Measurements from ENCODE around the gene KHDC3L.

KHDC3L gene

DNA sequence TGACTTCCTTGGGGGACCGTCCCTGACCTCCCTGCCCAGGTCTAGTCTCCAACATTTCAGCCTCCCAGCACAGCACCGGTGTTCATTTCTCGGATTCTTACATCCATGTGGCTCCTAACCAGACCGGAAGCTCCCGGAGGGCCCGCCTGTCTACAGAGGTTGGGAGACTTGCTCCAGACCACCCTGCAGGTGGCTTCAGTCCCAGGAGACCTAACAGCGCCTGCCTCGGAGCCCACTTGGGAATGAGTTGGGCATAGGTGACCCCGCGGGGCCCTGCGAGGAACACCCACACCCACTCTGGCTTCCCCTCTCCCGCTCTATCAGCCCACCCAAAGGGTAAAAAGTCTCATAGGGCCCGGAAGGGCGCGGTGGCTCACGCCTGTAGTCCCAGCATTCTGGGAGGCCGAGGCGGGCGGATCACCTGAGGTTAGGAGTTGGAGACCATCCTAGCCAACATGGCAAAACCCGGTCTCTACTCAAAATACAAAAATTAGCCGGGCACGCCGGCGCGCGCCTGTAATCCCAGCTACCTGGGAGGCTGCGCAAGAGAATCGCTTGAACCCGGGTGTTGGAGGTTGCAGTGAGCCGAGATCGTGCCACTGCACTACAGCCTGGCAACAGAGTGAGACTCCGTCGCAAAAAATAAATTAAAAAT is 13.8 kb upstream of the KHDC3L start:
- H3K27ac ChIP-seq (ENCODE audit: low read depth, low read length), result peak overlapping the region; percentile 94; the same call in 1 of the 2 replicates
- H3K9me3 ChIP-seq (ENCODE audit: insufficient read depth, low read depth, low read length), result no peaks in the 10 kb centered on the region
- no peaks in the 10 kb centered on the region for H3K36me3 ChIP-seq (ENCODE audit: insufficient read depth, low read length)
- no peak overlapping the region for H3K4me3 ChIP-seq (ENCODE audit: low read length)
- H3K4me1 ChIP-seq (ENCODE audit: insufficient read depth, low read length), result peaks cover 26% of the 10 kb centered on the region
- H3K27me3 ChIP-seq (ENCODE audit: insufficient read depth, low read length), result no peaks in the 10 kb centered on the region
- H3K9ac ChIP-seq (ENCODE audit: low read depth, low read length), result peak overlapping the region; percentile 4; the same call in 1 of the 2 replicates
- WGBS, result 95% methylated on average over 33 of the region's 33 CpGs

DNA sequence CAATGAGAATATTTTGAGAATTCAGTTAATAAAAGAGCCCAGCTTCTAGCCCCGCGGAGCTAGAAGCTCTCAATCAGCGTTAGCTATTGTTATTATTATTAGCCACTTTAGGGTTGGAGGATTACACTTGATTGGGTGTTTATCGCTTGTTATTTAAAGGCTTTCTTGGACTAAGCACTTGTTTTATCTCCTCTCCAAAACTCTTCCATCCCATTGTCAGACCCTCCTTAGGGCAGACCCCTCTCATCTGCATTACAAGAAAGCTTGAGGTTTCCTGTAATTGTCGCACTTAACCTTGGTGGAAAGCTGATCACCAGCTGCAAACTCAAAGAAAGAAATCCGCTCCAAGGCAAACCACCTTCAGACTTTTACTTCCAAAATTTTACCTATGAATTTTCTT is 13.1 kb upstream of the KHDC3L start:
- Histone ChIP-seq H3K9ac (ENCODE audit: low read depth, low read length) (peak overlapping the region; percentile 76), H3K9me3 (ENCODE audit: insufficient read depth, low read depth, low read length) (no peaks in the 10 kb centered on the region), H3K4me3 (ENCODE audit: low read length) (peak overlapping the region; percentile 37), H3K4me1 (ENCODE audit: insufficient read depth, low read length) (peaks cover 26% of the 10 kb centered on the region), H3K36me3 (ENCODE audit: insufficient read depth, low read length) (no peaks in the 10 kb centered on the region), H3K27ac (ENCODE audit: low read depth, low read length) (peak overlapping the region; percentile 98), H3K27me3 (ENCODE audit: insufficient read depth, low read length) (no peaks in the 10 kb centered on the region)
- WGBS, result 23% methylated on average over 5 of the region's 6 CpGs

- H3K4me3 ChIP-seq (ENCODE audit: low read length), result no peak within 1 kb of the TSS
- no peak within 1 kb of the TSS for H3K9ac ChIP-seq (ENCODE audit: low read depth, low read length)
Observed at GRCh38 chr6:73353636-73354593, 8.5 kb upstream of the KHDC3L start, which contains the start of gene DPPA5. DPPA5 (minus strand) TSS chr6:73354276; CDS start chr6:73354225, 51 bp downstream.

DNA sequence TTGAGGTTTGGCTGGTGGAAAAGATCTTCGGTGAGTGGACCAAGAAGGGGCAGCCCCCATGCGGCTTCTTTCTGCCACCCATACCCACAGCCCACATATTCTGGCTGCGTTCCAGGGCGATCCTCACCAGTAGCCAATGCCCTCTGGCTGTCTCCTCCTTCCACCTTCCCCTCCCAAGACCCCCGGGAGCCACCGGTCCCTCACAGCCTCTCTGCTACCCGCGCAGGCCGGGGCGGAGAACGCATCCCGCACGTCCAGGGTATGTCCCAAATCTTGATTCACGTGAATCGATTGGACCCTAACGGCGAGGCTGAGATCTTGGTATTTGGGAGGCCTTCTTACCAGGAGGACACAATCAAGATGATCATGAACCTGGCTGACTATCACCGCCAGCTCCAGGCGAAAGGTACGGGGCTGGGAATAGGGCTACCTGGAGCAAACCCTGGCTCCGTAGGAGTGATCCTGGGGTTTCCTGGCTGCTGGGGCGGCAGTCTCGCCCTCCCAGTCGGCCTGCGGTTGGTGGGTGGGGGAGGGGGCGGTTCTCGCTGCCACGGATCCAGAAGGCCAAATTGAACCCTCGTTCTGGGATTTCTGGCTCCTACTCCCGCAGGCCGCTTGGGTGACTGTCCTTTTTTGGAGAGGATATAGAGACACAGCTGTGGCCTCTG is 545 bp downstream of the KHDC3L start:
- Histone ChIP-seq H3K9me3 (ENCODE audit: insufficient read depth, low read depth, low read length) (0 out of 2 replicates have a peak, but pooled peaks cover 4% of the 10 kb centered on the region), H3K36me3 (ENCODE audit: insufficient read depth, low read length) (no peaks in the 10 kb centered on the region), H3K27ac (ENCODE audit: low read depth, low read length) (no peak overlapping the region), H3K4me3 (ENCODE audit: low read length) (no peak overlapping the region), H3K4me1 (ENCODE audit: insufficient read depth, low read length) (peaks cover 2% of the 10 kb centered on the region), H3K9ac (ENCODE audit: low read depth, low read length) (no peak overlapping the region), H3K27me3 (ENCODE audit: insufficient read depth, low read length) (no peaks in the 10 kb centered on the region)
- WGBS, result 97% methylated on average over 31 of the region's 31 CpGs

More at GRCh38 chr6:73353636-73354593, 8.5 kb upstream of the KHDC3L start, which contains the start of gene DPPA5:
- no peak within 1 kb of the TSS for H3K27ac ChIP-seq (ENCODE audit: low read depth, low read length)
- H3K36me3 ChIP-seq (ENCODE audit: insufficient read depth, low read length), result no peaks in the 10 kb centered on the region
- no peaks in the 10 kb centered on the region for H3K27me3 ChIP-seq (ENCODE audit: insufficient read depth, low read length)
- H3K4me1 ChIP-seq (ENCODE audit: insufficient read depth, low read length), result peaks cover 22% of the 10 kb centered on the region; the same call in 1 of the 2 replicates
- no peaks in the 10 kb centered on the region for H3K9me3 ChIP-seq (ENCODE audit: insufficient read depth, low read depth, low read length)
- WGBS, result 96% methylated on average over 59 of the region's 59 CpGs

DNA sequence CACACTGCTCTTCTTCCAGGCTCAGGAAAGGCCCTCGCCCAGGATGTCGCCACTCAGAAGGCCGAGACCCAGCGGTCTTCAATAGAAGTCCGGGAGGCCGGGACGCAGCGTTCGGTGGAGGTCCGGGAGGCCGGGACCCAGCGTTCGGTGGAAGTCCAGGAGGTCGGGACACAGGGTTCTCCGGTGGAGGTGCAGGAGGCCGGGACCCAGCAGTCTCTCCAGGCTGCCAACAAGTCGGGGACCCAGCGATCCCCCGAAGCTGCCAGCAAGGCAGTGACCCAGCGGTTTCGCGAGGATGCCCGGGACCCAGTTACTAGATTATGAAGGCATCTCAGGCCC is 1.0 kb downstream of the KHDC3L start:
- H3K27ac ChIP-seq (ENCODE audit: low read depth, low read length), result no peak overlapping the region
- peaks cover 6% of the 10 kb centered on the region for H3K4me1 ChIP-seq (ENCODE audit: insufficient read depth, low read length)
- no peaks in the 10 kb centered on the region for H3K27me3 ChIP-seq (ENCODE audit: insufficient read depth, low read length)
- 0 out of 2 replicates have a peak, but pooled peaks cover 4% of the 10 kb centered on the region for H3K9me3 ChIP-seq (ENCODE audit: insufficient read depth, low read depth, low read length)
- 95% methylated on average over 23 of the region's 23 CpGs for WGBS
- H3K9ac ChIP-seq (ENCODE audit: low read depth, low read length), result no peak overlapping the region
- no peaks in the 10 kb centered on the region for H3K36me3 ChIP-seq (ENCODE audit: insufficient read depth, low read length)
- H3K4me3 ChIP-seq (ENCODE audit: low read length), result no peak overlapping the region

DNA sequence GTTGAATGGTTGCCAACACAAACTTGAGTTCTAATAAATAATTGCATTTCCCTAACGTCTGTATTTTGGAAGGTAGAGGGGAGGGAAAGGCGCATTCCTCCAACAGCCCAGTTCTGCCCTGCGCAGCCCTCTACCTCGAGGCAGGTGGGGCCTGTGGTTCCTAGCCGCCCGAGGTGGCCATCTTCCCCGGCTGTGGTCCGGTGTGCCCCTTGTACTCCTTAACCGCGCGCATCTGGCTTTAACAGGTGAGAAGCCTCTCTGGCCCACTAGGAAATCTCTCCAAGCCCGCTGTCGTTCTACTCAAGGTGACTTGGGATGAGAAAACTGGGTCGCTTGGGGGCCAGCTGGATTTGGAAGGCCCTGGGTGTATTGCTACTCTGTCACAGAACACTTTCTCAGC is 1.7 kb downstream of the KHDC3L start:
- H3K36me3 ChIP-seq (ENCODE audit: insufficient read depth, low read length), result no peaks in the 10 kb centered on the region
- no peaks in the 10 kb centered on the region for H3K27me3 ChIP-seq (ENCODE audit: insufficient read depth, low read length)
- no peak overlapping the region for H3K27ac ChIP-seq (ENCODE audit: low read depth, low read length)
- 0 out of 2 replicates have a peak, but pooled peaks cover 4% of the 10 kb centered on the region for H3K9me3 ChIP-seq (ENCODE audit: insufficient read depth, low read depth, low read length)
- no peak overlapping the region for H3K9ac ChIP-seq (ENCODE audit: low read depth, low read length)
- H3K4me1 ChIP-seq (ENCODE audit: insufficient read depth, low read length), result peaks cover 8% of the 10 kb centered on the region
- 95% methylated on average over 14 of the region's 14 CpGs for WGBS
- no peak overlapping the region for H3K4me3 ChIP-seq (ENCODE audit: low read length)

GRCh38 chr6:73364549-73364948 is 2.1 kb downstream of the KHDC3L start:
- H3K9ac ChIP-seq (ENCODE audit: low read depth, low read length), result no peak overlapping the region
- peaks cover 8% of the 10 kb centered on the region for H3K4me1 ChIP-seq (ENCODE audit: insufficient read depth, low read length)
- H3K9me3 ChIP-seq (ENCODE audit: insufficient read depth, low read depth, low read length), result 0 out of 2 replicates have a peak, but pooled peaks cover 4% of the 10 kb centered on the region
- 95% methylated on average over 8 of the region's 9 CpGs for WGBS
- no peaks in the 10 kb centered on the region for H3K27me3 ChIP-seq (ENCODE audit: insufficient read depth, low read length)
- H3K27ac ChIP-seq (ENCODE audit: low read depth, low read length), result no peak overlapping the region
- H3K4me3 ChIP-seq (ENCODE audit: low read length), result no peak overlapping the region
- no peaks in the 10 kb centered on the region for H3K36me3 ChIP-seq (ENCODE audit: insufficient read depth, low read length)

- 87% methylated on average over 16 of the region's 16 CpGs for WGBS
Observed at GRCh38 chr6:73367761-73368355, 5.4 kb downstream of the KHDC3L start.

DNA sequence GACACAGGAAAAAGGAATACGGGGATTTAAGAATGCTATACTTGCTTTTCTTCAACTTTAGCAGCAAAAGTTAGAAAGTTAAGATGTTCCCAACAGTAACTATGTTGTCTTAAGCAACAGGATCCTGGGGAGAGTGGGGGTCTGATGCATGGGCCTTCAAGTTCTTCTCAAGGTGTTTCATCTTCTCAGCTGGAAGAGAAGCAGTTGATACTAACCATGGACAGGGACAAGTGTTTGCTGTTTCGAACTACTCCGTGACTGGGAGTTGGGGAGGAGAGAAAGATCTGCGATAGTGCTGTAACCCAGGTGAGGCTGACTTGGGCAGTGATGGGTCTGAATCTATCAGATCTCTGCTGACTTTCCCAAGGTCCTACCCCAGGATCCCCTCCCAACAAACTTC is 6.2 kb downstream of the KHDC3L start:
- Histone ChIP-seq H3K9me3 (ENCODE audit: insufficient read depth, low read depth, low read length) (no peaks in the 10 kb centered on the region; the same call in 1 of the 2 replicates), H3K27me3 (ENCODE audit: insufficient read depth, low read length) (no peaks in the 10 kb centered on the region), H3K4me1 (ENCODE audit: insufficient read depth, low read length) (peaks cover 8% of the 10 kb centered on the region), H3K4me3 (ENCODE audit: low read length) (no peak overlapping the region), H3K9ac (ENCODE audit: low read depth, low read length) (no peak overlapping the region), H3K27ac (ENCODE audit: low read depth, low read length) (no peak overlapping the region), H3K36me3 (ENCODE audit: insufficient read depth, low read length) (no peaks in the 10 kb centered on the region)
- WGBS, result 92% methylated on average over 4 of the region's 4 CpGs

More at GRCh38 chr6:73367761-73368355, 5.4 kb downstream of the KHDC3L start:
- Histone ChIP-seq H3K9me3 (ENCODE audit: insufficient read depth, low read depth, low read length) (peaks cover 4% of the 10 kb centered on the region; the same call in 1 of the 2 replicates), H3K36me3 (ENCODE audit: insufficient read depth, low read length) (no peaks in the 10 kb centered on the region), H3K27ac (ENCODE audit: low read depth, low read length) (no peak overlapping the region), H3K4me3 (ENCODE audit: low read length) (no peak overlapping the region), H3K4me1 (ENCODE audit: insufficient read depth, low read length) (peaks cover 8% of the 10 kb centered on the region), H3K27me3 (ENCODE audit: insufficient read depth, low read length) (no peaks in the 10 kb centered on the region), H3K9ac (ENCODE audit: low read depth, low read length) (no peak overlapping the region)

DNA sequence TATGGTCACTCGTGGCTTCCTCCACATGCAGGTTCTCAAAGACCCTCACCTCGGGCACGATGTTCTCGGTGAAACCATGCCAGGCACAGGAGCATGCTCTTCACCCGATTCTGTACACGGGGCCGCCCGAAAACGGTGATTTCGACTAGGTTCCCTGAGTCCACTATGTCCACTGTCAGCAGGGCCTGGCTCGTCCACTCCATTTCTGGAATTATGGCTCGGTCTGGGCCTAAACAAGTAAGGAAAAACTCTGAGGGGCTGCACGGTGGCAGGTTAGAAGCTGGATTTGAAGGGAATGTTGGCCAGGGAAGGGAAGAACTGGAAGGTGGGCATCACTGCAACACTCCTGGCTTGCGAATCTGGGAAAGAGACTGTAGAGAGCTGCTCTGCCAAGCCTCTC is 6.7 kb downstream of the KHDC3L start:
- no peak overlapping the region for H3K4me3 ChIP-seq (ENCODE audit: low read length)
- no peak overlapping the region for H3K27ac ChIP-seq (ENCODE audit: low read depth, low read length)
- H3K4me1 ChIP-seq (ENCODE audit: insufficient read depth, low read length), result peaks cover 8% of the 10 kb centered on the region
- WGBS, result 96% methylated on average over 14 of the region's 14 CpGs
- H3K9ac ChIP-seq (ENCODE audit: low read depth, low read length), result no peak overlapping the region; the same call in 1 of the 2 replicates
- no peaks in the 10 kb centered on the region for H3K27me3 ChIP-seq (ENCODE audit: insufficient read depth, low read length)
- no peaks in the 10 kb centered on the region; the same call in 1 of the 2 replicates for H3K9me3 ChIP-seq (ENCODE audit: insufficient read depth, low read depth, low read length)
- H3K36me3 ChIP-seq (ENCODE audit: insufficient read depth, low read length), result no peaks in the 10 kb centered on the region
